GM21576 (cell line): ENCODE data around the gene UQCR10.

Experiments
- ATAC-seq: cut with Tn5 transposase; IDR thresholded peaks from one replicate; pipeline ENCODE4 v1.9.1; 2021; ENCODE audit warnings: mild to moderate bottlenecking, moderate library complexity; ENCODE audit not compliant: unreplicated experiment

The UQCR10 gene

GRCh38 chr22:29795663-29796062, 28.5 kb downstream of the UQCR10 start:
- ATAC-seq, result no peak

GRCh38 chr22:29797351-29797750, 30.2 kb downstream of the UQCR10 start:
- no peak for ATAC-seq

- ATAC-seq, result no peak
These were observed 31.1 kb downstream of the UQCR10 start for GRCh38 chr22:29798318-29798717.

- no peak for ATAC-seq
These were observed 31.6 kb downstream of the UQCR10 start for GRCh38 chr22:29798801-29799200.

GRCh38 chr22:29799217-29799680, 32.1 kb downstream of the UQCR10 start:
- ATAC-seq, result no peak

- ATAC-seq, result no peak
These were observed 34.0 kb downstream of the UQCR10 start for GRCh38 chr22:29801153-29801552.

- ATAC-seq, result no peak
These were observed 34.6 kb downstream of the UQCR10 start for GRCh38 chr22:29801796-29802195.

- no peak for ATAC-seq
These were observed 36.0 kb downstream of the UQCR10 start for GRCh38 chr22:29803190-29803589.

- no peak for ATAC-seq
These were observed 37.8 kb downstream of the UQCR10 start for GRCh38 chr22:29804985-29805384.

- no peak for ATAC-seq
These were observed 39.0 kb downstream of the UQCR10 start for GRCh38 chr22:29806196-29806595.

- ATAC-seq, result no peak
These were observed 43.0 kb downstream of the UQCR10 start for GRCh38 chr22:29810216-29810615.

GRCh38 chr22:29811377-29811776, 44.2 kb downstream of the UQCR10 start:
- no peak for ATAC-seq

GRCh38 chr22:29813126-29813525, 46.0 kb downstream of the UQCR10 start:
- no peak for ATAC-seq

- no peak for ATAC-seq
These were observed 46.4 kb downstream of the UQCR10 start for GRCh38 chr22:29813563-29813962.

- no peak for ATAC-seq
These were observed 46.8 kb downstream of the UQCR10 start for GRCh38 chr22:29814003-29814402.

GRCh38 chr22:29815580-29815979, 48.4 kb downstream of the UQCR10 start:
- no peak for ATAC-seq

GRCh38 chr22:29816128-29816527, 49.0 kb downstream of the UQCR10 start:
- ATAC-seq, result no peak

GRCh38 chr22:29816539-29816938, 49.4 kb downstream of the UQCR10 start:
- no peak for ATAC-seq

GRCh38 chr22:29816980-29817379, 49.8 kb downstream of the UQCR10 start:
- ATAC-seq, result no peak

GRCh38 chr22:29817724-29818123, 50.6 kb downstream of the UQCR10 start:
- no peak for ATAC-seq

- ATAC-seq, result no peak
These were observed 52.3 kb downstream of the UQCR10 start for GRCh38 chr22:29819501-29819900.
